Measurements from ENCODE around the gene GPC6. TPM values are rescaled to one million over a fixed set of nuclear protein-coding genes. Genes with fewer than 3 reads are reported as not detected.

The GPC6 gene
- total RNA-seq, 4 donors from 2014 or later = 6.7 to 67.2 (median 11.1) TPM

- H3K4me1 ChIP-seq = no peaks in the 10 kb centered on the region
- H3K9me3 ChIP-seq = no peaks in the 10 kb centered on the region
- TF ChIP-seq POLR2A (IDR thresholded peaks at IDR 0.05) = no peak
- TF ChIP-seq, protein P1, sequence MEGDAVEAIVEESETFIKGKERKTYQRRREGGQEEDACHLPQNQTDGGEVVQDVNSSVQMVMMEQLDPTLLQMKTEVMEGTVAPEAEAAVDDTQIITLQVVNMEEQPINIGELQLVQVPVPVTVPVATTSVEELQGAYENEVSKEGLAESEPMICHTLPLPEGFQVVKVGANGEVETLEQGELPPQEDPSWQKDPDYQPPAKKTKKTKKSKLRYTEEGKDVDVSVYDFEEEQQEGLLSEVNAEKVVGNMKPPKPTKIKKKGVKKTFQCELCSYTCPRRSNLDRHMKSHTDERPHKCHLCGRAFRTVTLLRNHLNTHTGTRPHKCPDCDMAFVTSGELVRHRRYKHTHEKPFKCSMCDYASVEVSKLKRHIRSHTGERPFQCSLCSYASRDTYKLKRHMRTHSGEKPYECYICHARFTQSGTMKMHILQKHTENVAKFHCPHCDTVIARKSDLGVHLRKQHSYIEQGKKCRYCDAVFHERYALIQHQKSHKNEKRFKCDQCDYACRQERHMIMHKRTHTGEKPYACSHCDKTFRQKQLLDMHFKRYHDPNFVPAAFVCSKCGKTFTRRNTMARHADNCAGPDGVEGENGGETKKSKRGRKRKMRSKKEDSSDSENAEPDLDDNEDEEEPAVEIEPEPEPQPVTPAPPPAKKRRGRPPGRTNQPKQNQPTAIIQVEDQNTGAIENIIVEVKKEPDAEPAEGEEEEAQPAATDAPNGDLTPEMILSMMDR (IDR thresholded peaks at IDR 0.05) = no peak
- no peaks in the 10 kb centered on the region for H3K36me3 ChIP-seq
- no peak overlapping the region for H3K27ac ChIP-seq
- H3K4me3 ChIP-seq = no peak overlapping the region
- intact Hi-C loops (cut with DNase I; ENCODE audit: low total_unique reads) = no loop called here
- no peak for DNase-seq
- H3K27me3 ChIP-seq = no peaks in the 10 kb centered on the region
Observed at GRCh38 chr13:93736909-93737308, 510.3 kb downstream of the GPC6 start.

DNA sequence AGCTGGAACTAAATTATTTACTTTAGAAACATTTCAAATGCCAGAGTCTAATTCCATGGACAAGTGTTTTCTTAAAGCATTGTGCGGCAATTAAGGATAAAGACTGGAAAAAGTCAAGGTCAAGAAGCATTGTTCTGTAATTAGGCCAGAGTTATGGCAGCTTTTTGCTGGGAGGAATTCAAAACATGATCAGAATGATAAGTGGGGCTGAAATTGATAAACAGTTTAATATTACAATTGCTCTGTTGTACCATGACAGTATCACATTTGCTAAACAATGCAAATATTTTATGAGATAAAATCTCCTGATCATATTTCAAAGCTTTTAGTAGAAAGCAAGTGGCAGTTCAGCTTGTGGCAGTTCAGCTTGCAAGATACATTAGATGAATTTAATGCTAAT, 513.7 kb downstream of the GPC6 start:
- no peak overlapping the region for H3K27ac ChIP-seq
- intact Hi-C loops (cut with DNase I; ENCODE audit: low total_unique reads) = no loop called here
- no peaks in the 10 kb centered on the region for H3K27me3 ChIP-seq
- H3K4me1 ChIP-seq = no peaks in the 10 kb centered on the region
- no peak for DNase-seq
- H3K9me3 ChIP-seq = no peaks in the 10 kb centered on the region
- H3K36me3 ChIP-seq = no peaks in the 10 kb centered on the region
- no peak overlapping the region for H3K4me3 ChIP-seq
- TF ChIP-seq, protein P1 (IDR thresholded peaks at IDR 0.05) = no peak
- no peak for TF ChIP-seq POLR2A (IDR thresholded peaks at IDR 0.05)

DNA sequence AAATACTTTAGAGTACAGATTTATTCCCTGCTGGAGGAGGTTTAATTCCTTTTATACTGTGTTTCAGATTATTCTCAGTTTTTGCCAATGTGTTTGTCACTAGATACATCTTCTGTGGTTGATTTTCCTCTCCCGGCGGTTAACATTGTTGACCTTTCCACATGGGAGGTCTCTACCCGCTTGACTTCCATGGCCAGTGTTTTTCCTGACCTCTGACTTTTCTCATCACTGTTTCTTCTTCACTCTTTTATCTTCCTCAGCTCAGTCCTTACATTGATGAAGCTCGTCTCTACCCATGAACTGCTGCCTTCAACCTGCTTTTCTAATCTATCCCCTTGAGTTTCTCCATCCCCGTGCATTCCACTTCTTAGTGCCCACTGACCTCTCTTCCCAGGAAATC, 517.4 kb downstream of the GPC6 start:
- intact Hi-C loops (cut with DNase I; ENCODE audit: low total_unique reads) = no loop called here
- Histone ChIP-seq H3K27ac (no peak overlapping the region), H3K9me3 (no peaks in the 10 kb centered on the region), H3K4me1 (no peaks in the 10 kb centered on the region), H3K36me3 (no peaks in the 10 kb centered on the region), H3K4me3 (no peak overlapping the region), H3K27me3 (no peaks in the 10 kb centered on the region)
- DNase-seq = no peak
- TF ChIP-seq POLR2A (IDR thresholded peaks at IDR 0.05) = no peak
- TF ChIP-seq, protein P1 (IDR thresholded peaks at IDR 0.05) = no peak

GRCh38 chr13:93744886-93745285, 518.3 kb downstream of the GPC6 start:
- intact Hi-C loops (cut with DNase I; ENCODE audit: low total_unique reads) = no loop called here
- no peak for DNase-seq
- H3K9me3 ChIP-seq = no peaks in the 10 kb centered on the region
- no peak overlapping the region for H3K4me3 ChIP-seq
- TF ChIP-seq POLR2A (IDR thresholded peaks at IDR 0.05) = no peak
- no peak overlapping the region for H3K27ac ChIP-seq
- H3K36me3 ChIP-seq = no peaks in the 10 kb centered on the region
- H3K4me1 ChIP-seq = no peaks in the 10 kb centered on the region
- H3K27me3 ChIP-seq = no peaks in the 10 kb centered on the region

GRCh38 chr13:93745884-93746283, 519.3 kb downstream of the GPC6 start:
- no peak overlapping the region for H3K27ac ChIP-seq
- no peaks in the 10 kb centered on the region for H3K36me3 ChIP-seq
- H3K27me3 ChIP-seq = no peaks in the 10 kb centered on the region
- no peak for DNase-seq
- intact Hi-C loops (cut with DNase I; ENCODE audit: low total_unique reads) = no loop called here
- no peaks in the 10 kb centered on the region for H3K9me3 ChIP-seq
- H3K4me1 ChIP-seq = no peaks in the 10 kb centered on the region
- no peak overlapping the region for H3K4me3 ChIP-seq
- TF ChIP-seq, protein P1 (IDR thresholded peaks at IDR 0.05) = no peak
- TF ChIP-seq POLR2A (IDR thresholded peaks at IDR 0.05) = no peak

DNA sequence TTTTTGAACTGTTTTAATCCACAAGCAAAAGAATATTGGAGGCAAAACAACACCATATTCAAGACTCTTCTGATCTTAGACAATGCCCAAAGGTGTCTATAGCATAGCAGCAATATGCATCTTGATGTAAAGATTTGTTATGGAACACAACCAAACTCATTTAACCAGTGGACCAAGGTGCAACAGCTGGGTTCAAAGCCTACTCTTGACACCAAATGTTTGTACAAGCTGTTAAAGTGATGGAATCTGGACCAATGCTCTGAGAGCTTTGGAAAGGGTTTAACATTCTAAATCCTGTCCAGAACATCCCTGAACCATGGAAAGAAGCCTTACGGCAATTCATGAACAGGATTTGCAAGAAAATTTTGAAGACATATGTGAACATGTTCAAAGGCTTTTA, 520.0 kb downstream of the GPC6 start:
- DNase-seq = no peak
- intact Hi-C loops (cut with DNase I; ENCODE audit: low total_unique reads) = no loop called here
- no peaks in the 10 kb centered on the region for H3K36me3 ChIP-seq
- H3K4me3 ChIP-seq = no peak overlapping the region
- no peak overlapping the region for H3K27ac ChIP-seq
- TF ChIP-seq, protein P1 (IDR thresholded peaks at IDR 0.05) = no peak
- no peak for TF ChIP-seq POLR2A (IDR thresholded peaks at IDR 0.05)
- H3K27me3 ChIP-seq = no peaks in the 10 kb centered on the region
- no peaks in the 10 kb centered on the region for H3K4me1 ChIP-seq
- H3K9me3 ChIP-seq = no peaks in the 10 kb centered on the region

Measured in uterus (tissue), 4 donors.